HepG2 (cell line): ENCODE data around the gene NDUFB6. TPM values are rescaled to one million over a fixed set of nuclear protein-coding genes. Genes with fewer than 3 reads are reported as not detected.

ENCODE experiments used
- CCDC6 ChIP-seq: sonication (generic); formaldehyde crosslinking; IDR thresholded peaks from 2 replicates; pipeline ENCODE4 v1.8.1; 2022; ENCODE audit warnings: mild to moderate bottlenecking, missing genetic modification reagents, moderate library complexity
- CEBPB ChIP-seq: IDR thresholded peaks from 2 replicates; pipeline ENCODE4 v1.6.1; 2011; ENCODE audit warnings: low read depth, low read length, improper control_type of control experiment, borderline replicate concordance
- E2F2 ChIP-seq: sonication (generic); formaldehyde crosslinking; IDR thresholded peaks from 2 replicates; pipeline ENCODE4 v1.4.0; 2020; ENCODE audit warnings: missing genetic modification reagents, borderline replicate concordance
- FOXK1 ChIP-seq: sonication (generic); formaldehyde crosslinking; IDR thresholded peaks from 2 replicates; pipeline ENCODE4 v1.4.0; 2020; ENCODE audit warnings: low read depth, missing genetic modification reagents, borderline replicate concordance
- FOXM1 ChIP-seq: sonication (generic); formaldehyde crosslinking; IDR thresholded peaks from 2 replicates; pipeline ENCODE4 v1.5.0; 2020; ENCODE audit warnings: missing genetic modification reagents
- HNF4G ChIP-seq, 2 experiments: sonication (generic) in 1 of 2; formaldehyde crosslinking in 1 of 2; IDR thresholded peaks; 2 replicates each; pipeline versions ENCODE4 v1.4.0 to v1.6.1; 2011 to 2020; ENCODE audit warnings: borderline replicate concordance in 2 of 2, low read depth in 2 of 2, mild to moderate bottlenecking in 2 of 2, low read length in 1 of 2, missing genetic modification reagents in 1 of 2, moderate library complexity in 1 of 2
- HOXA5 ChIP-seq: sonication (generic); formaldehyde crosslinking; IDR thresholded peaks from 2 replicates; pipeline ENCODE4 v1.4.0; 2020; ENCODE audit warnings: missing genetic modification reagents
- KDM5B ChIP-seq: sonication (generic); formaldehyde crosslinking; IDR thresholded peaks from 2 replicates; pipeline ENCODE4 v1.4.0; 2020; ENCODE audit warnings: missing genetic modification reagents, mild to moderate bottlenecking, borderline replicate concordance
- MYPOP ChIP-seq: sonication (generic); formaldehyde crosslinking; IDR thresholded peaks from 2 replicates; pipeline ENCODE4 v1.8.1; 2023; ENCODE audit warnings: mild to moderate bottlenecking, moderate library complexity, missing genetic modification reagents
- STAT5B ChIP-seq: sonication (generic); formaldehyde crosslinking; IDR thresholded peaks from 2 replicates; pipeline ENCODE4 v1.4.0; 2020; ENCODE audit warnings: missing genetic modification reagents
- U2AF1 ChIP-seq: fragments of 200-400 bp; formaldehyde crosslinking; optimal IDR thresholded peaks from 2 replicates; pipeline ENCODE3; 2017; ENCODE audit warnings: mild to moderate bottlenecking, low read depth, low read length
- ZBTB40 ChIP-seq, 2 experiments: fragments of 450-650 bp in 1 of 2; sonication (generic) in 1 of 2; formaldehyde crosslinking in 1 of 2; IDR thresholded peaks; 2 replicates each; pipeline versions ENCODE4 v1.6.1 to v1.8.0; 2016 to 2022; ENCODE audit warnings: antibody characterized with exemption in 1 of 2, mild to moderate bottlenecking in 1 of 2, missing genetic modification reagents in 1 of 2
- ZEB1 ChIP-seq: IDR thresholded peaks from 2 replicates; pipeline ENCODE4 v1.6.1; 2012; ENCODE audit warnings: mild to moderate bottlenecking, low read depth, inconsistent platforms; ENCODE audit not compliant: insufficient replicate concordance
- ZNF772 ChIP-seq: sonication (generic); formaldehyde crosslinking; IDR thresholded peaks from 2 replicates; pipeline ENCODE4 v1.5.0; 2020; ENCODE audit warnings: mild to moderate bottlenecking, missing genetic modification reagents
- polyA plus RNA-seq, 8 experiments: library from polyadenylated mRNA; depleted of rRNA in 3 of 8; stranded (reverse) in 7 of 8; unstranded in 1 of 8; fragments of >200 nt; fragmentation: Illumina TruSeq in 4 of 8; extraction: Trizol in 4 of 8; gene quantifications; 2 replicates each; pipeline versions ENCODE4 v1.2.1 to v1.2.3, GENCODE V29; 2011 to 2016; ENCODE audit warnings: low read depth in 4 of 8, missing spikeins in 1 of 8, mixed read lengths in 1 of 8; ENCODE audit not compliant: insufficient read depth in 1 of 8
- total RNA-seq, 5 experiments: library from RNA; depleted of rRNA; stranded (reverse); fragments of >200 nt; fragmentation: Illumina TruSeq; extraction: Trizol; gene quantifications; 2 replicates each; pipeline ENCODE4 v1.2.3, GENCODE V29; 2016; ENCODE audit warnings: low read depth in 1 of 5

NDUFB6 gene
- total and polyA plus RNA-seq, 2 of the 13 experiments (the other 11 are each of a cell fraction or from before 2014, with no cell fraction given): 31.2 to 81.9 TPM

- TF ChIP-seq ZBTB40 (IDR thresholded peaks at IDR 0.05) (no peak), ZBTB40 (CRISPR knock-in tag; IDR thresholded peaks at IDR 0.05) (0 out of 2 replicates have a peak, but pooled peaks have one; percentile 27), CEBPB (no peak), MYPOP (CRISPR knock-in tag) (peak; percentile 46; the same call in 1 of the 2 replicates), FOXM1 (CRISPR knock-in tag) (0 out of 2 replicates have a peak, but pooled peaks have one; percentile 22), HNF4G (IDR thresholded peaks at IDR 0.05; ENCODE audit: borderline replicate concordance, low read depth, low read length) (no peak), HNF4G (CRISPR knock-in tag; IDR thresholded peaks at IDR 0.05; ENCODE audit: borderline replicate concordance, low read depth) (no peak), KDM5B (CRISPR knock-in tag) (peak; percentile 63; the same call in 1 of the 2 replicates), ZNF772 (CRISPR knock-in tag) (peak; percentile 86), STAT5B (CRISPR knock-in tag) (no peak; the same call in 1 of the 2 replicates), E2F2 (CRISPR knock-in tag) (no peak), CCDC6 (peak; percentile 41; the same call in 1 of the 2 replicates), ZEB1 (no peak), FOXK1 (CRISPR knock-in tag) (peak; percentile 95), U2AF1 (no peak), HOXA5 (CRISPR knock-in tag) (peak; percentile 34; the same call in 1 of the 2 replicates)
These were observed 22.2 kb downstream of the NDUFB6 start (continued) for GRCh38 chr9:32550562-32551275.
